ENCODE measurements around the gene CASK. TPM values are rescaled to one million over a fixed set of nuclear protein-coding genes. Genes with fewer than 3 reads are reported as not detected.

CASK gene
- total RNA-seq, 1 experiment from 2014 or later = 33.5 TPM

DNA sequence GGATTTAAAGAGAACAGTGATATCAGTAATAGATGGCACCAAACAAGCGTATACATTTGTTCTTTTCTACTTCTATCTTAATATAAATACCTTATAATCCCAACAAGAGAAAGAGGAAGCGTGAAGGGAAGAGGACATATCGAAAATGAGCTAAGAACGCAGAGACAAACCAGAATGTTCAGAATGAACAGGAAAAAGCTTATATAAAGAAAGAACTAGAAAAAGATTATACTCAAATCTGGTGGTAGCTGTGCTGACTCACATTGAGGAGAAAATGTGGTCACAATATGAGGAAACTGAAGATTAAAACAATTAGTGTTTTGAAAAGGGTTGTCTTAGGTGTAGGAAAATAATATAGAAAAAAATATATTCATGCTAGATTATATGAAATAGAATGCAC is 236.6 kb downstream of the CASK start:
- Histone ChIP-seq H3K27me3 (ENCODE audit: control insufficient read depth, insufficient read depth, low read length) (no peaks in the 10 kb centered on the region), H3K4me3 (ENCODE audit: low read depth in 2 of 2, low read length in 2 of 2) (no peak overlapping the region), H3K4me1 (ENCODE audit: control insufficient read depth, insufficient read depth, low read length) (no peaks in the 10 kb centered on the region), H3K36me3 (ENCODE audit: control insufficient read depth, insufficient read depth, low read length) (no peaks in the 10 kb centered on the region), H3K9me3 (ENCODE audit: control insufficient read depth, insufficient read depth, low read depth, low read length) (no peaks in the 10 kb centered on the region), H3K27ac (ENCODE audit: low read length) (no peak overlapping the region)
- intact Hi-C loops (cut with micrococcal nuclease; ENCODE audit: unreplicated experiment) = no loop called here
- in situ Hi-C loops (cut with HindIII; ENCODE audit: low pct_unique_long_range_greater_than_20kb, low sequenced_read_pairs) = no loop called here
- no peak for TF ChIP-seq TCF7L2 (IDR thresholded peaks at IDR 0.05; ENCODE audit: low read depth, low read length)
- TF ChIP-seq POLR2AphosphoS5 (IDR thresholded peaks at IDR 0.05; ENCODE audit: low read depth, low read length) = no peak
- no peak for TF ChIP-seq CTCF (IDR thresholded peaks at IDR 0.05)
- no peak for TF ChIP-seq SIN3A (IDR thresholded peaks at IDR 0.05; ENCODE audit: borderline replicate concordance, insufficient read depth, low read depth, low read length)
- DNase-seq (ENCODE audit: low read depth, low spot score) = no peak
- BruUV-seq (replicated peaks) = no TSS peak
- CTCF ChIA-PET = no interaction called here
- POLR2A ChIA-PET = no interaction called here
- ATAC-seq = no peak

- DNase-seq (ENCODE audit: low read depth, low spot score) (no peak), ATAC-seq (no peak)
- H3K27ac ChIP-seq (ENCODE audit: low read length) = no peak overlapping the region
- H3K4me1 ChIP-seq (ENCODE audit: control insufficient read depth, insufficient read depth, low read length) = no peaks in the 10 kb centered on the region
- intact Hi-C loops (cut with micrococcal nuclease; ENCODE audit: unreplicated experiment) = no loop called here
- H3K27me3 ChIP-seq (ENCODE audit: control insufficient read depth, insufficient read depth, low read length) = no peaks in the 10 kb centered on the region
- BruUV-seq (replicated peaks) = no TSS peak
- H3K9me3 ChIP-seq (ENCODE audit: control insufficient read depth, insufficient read depth, low read depth, low read length) = no peaks in the 10 kb centered on the region
- in situ Hi-C loops (cut with HindIII; ENCODE audit: low pct_unique_long_range_greater_than_20kb, low sequenced_read_pairs) = no loop called here
- ChIA-PET CTCF (no interaction called here), POLR2A (no interaction called here)
- TF ChIP-seq SIN3A (IDR thresholded peaks at IDR 0.05; ENCODE audit: borderline replicate concordance, insufficient read depth, low read depth, low read length) (no peak), CTCF (IDR thresholded peaks at IDR 0.05) (no peak), POLR2AphosphoS5 (IDR thresholded peaks at IDR 0.05; ENCODE audit: low read depth, low read length) (no peak), TCF7L2 (IDR thresholded peaks at IDR 0.05; ENCODE audit: low read depth, low read length) (no peak), REST (IDR thresholded peaks at IDR 0.05; ENCODE audit: insufficient read depth in 1 of 2, low read depth in 2 of 2, low read length in 1 of 2) (no peak)
- no peak overlapping the region for H3K4me3 ChIP-seq (ENCODE audit: low read depth in 2 of 2, low read length in 2 of 2)
- no peaks in the 10 kb centered on the region for H3K36me3 ChIP-seq (ENCODE audit: control insufficient read depth, insufficient read depth, low read length)
Measured at GRCh38 chrX:41684940-41685339, 238.4 kb downstream of the CASK start.

All from Panc1 (cell line).